A549 (cell line): ENCODE results near the gene PPM1H.

Experiments used
- BHLHE40 ChIP-seq: IDR thresholded peaks from 2 replicates; pipeline ENCODE4 v1.6.1; 2012; ENCODE audit warnings: low read depth, low read length, inconsistent platforms
- CBX2 ChIP-seq: fragments of 200-600 bp; sonication (generic); IDR thresholded peaks from 2 replicates; pipeline ENCODE4 v1.6.1; 2016; ENCODE audit warnings: low read depth, mild to moderate bottlenecking, borderline replicate concordance
- CHD4 ChIP-seq: fragments of 200-600 bp; sonication (generic); IDR thresholded peaks from 2 replicates; pipeline ENCODE4 v1.6.1; 2016; ENCODE audit warnings: antibody characterized with exemption, mild to moderate bottlenecking, borderline replicate concordance
- EP300 ChIP-seq, 2 experiments: fragments of >200 bp; sonication (Bioruptor Twin); formaldehyde crosslinking; IDR thresholded peaks; 2 replicates in 1 of 2; 3 replicates in 1 of 2; pipeline ENCODE4 v1.6.1; 2016 to 2017
- PHF8 ChIP-seq: fragments of 200-600 bp; sonication (generic); IDR thresholded peaks from 2 replicates; pipeline ENCODE4 v1.6.1; 2016; ENCODE audit warnings: low read depth, mild to moderate bottlenecking, antibody characterized with exemption, moderate library complexity, borderline replicate concordance
- POLR2A ChIP-seq: IDR thresholded peaks from 2 replicates; pipeline ENCODE4 v1.6.1; 2012; ENCODE audit warnings: mild to moderate bottlenecking, low read length
- RAD21 ChIP-seq, 2 experiments: fragments of >200 bp in 1 of 2; sonication (Bioruptor Twin) in 1 of 2; formaldehyde crosslinking in 1 of 2; IDR thresholded peaks in 1 of 2; conservative IDR thresholded peaks in 1 of 2; 2 replicates in 1 of 2; 3 replicates in 1 of 2; pipeline ENCODE4 v1.6.1; 2012 to 2018; ENCODE audit warnings: inconsistent platforms in 1 of 2
- RFX5 ChIP-seq: fragments of 450-650 bp; IDR thresholded peaks from 2 replicates; pipeline ENCODE4 v1.7.1; 2014; ENCODE audit warnings: antibody characterized with exemption, mild to moderate bottlenecking, moderate library complexity
- SREBF2 ChIP-seq: fragments of 450-650 bp; IDR thresholded peaks from 2 replicates; pipeline ENCODE4 v1.6.1; 2014; ENCODE audit warnings: mild to moderate bottlenecking, moderate library complexity
- TP53 ChIP-seq: fragments of 250-450 bp; sonication (Bioruptor Pico); IDR thresholded peaks from 2 replicates; pipeline ENCODE4 v1.5.0; 2021; ENCODE audit warnings: mild to moderate bottlenecking, moderate library complexity
- TF ChIP-seq, protein P1 (sequence below): fragments of >200 bp; sonication (Bioruptor Twin); formaldehyde crosslinking; IDR thresholded peaks from 3 replicates; pipeline ENCODE4 v1.5.1; 2016
- TF ChIP-seq, protein P2 (sequence below): fragments of 450-650 bp; IDR thresholded peaks from 2 replicates; pipeline ENCODE4 v1.6.1; 2014; ENCODE audit warnings: antibody characterized with exemption
- TF ChIP-seq, protein P3 (sequence below): IDR thresholded peaks from 2 replicates; pipeline ENCODE4 v1.6.1; 2012

DNA sequence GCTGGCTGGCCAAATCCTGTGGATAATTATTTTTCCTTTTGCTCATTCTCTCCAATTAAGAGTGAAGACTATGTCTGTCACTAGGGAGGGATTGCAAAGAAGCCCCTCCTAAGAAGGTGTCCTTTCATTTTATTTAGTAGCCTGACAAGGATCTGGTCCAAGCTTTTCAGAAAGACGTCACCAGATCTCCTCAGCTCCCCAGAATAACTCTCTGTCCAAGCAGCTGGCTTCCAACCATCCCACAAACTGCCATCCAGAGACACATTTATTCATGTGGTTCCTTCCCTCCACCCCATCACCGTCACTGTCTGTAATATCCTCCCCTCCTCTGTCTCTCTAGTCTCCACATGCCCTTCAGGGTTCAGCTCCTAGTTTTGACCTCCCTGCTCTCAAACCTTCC lies 69.9 kb downstream of the PPM1H start:
- TF ChIP-seq BHLHE40 (no peak), RFX5 (no peak), PHF8 (no peak), POLR2A (no peak), TP53 (CRISPR knock-in tag) (no peak), SREBF2 (no peak), RAD21 (conservative IDR thresholded peaks at IDR 0.05 in 1 of 2, IDR thresholded peaks at IDR 0.05 in 1 of 2) (no peak), CBX2 (no peak), EP300 (IDR thresholded peaks at IDR 0.05) (no peak), CHD4 (no peak)
- TF ChIP-seq, protein P1, sequence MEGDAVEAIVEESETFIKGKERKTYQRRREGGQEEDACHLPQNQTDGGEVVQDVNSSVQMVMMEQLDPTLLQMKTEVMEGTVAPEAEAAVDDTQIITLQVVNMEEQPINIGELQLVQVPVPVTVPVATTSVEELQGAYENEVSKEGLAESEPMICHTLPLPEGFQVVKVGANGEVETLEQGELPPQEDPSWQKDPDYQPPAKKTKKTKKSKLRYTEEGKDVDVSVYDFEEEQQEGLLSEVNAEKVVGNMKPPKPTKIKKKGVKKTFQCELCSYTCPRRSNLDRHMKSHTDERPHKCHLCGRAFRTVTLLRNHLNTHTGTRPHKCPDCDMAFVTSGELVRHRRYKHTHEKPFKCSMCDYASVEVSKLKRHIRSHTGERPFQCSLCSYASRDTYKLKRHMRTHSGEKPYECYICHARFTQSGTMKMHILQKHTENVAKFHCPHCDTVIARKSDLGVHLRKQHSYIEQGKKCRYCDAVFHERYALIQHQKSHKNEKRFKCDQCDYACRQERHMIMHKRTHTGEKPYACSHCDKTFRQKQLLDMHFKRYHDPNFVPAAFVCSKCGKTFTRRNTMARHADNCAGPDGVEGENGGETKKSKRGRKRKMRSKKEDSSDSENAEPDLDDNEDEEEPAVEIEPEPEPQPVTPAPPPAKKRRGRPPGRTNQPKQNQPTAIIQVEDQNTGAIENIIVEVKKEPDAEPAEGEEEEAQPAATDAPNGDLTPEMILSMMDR: no peak
- TF ChIP-seq, protein P2, sequence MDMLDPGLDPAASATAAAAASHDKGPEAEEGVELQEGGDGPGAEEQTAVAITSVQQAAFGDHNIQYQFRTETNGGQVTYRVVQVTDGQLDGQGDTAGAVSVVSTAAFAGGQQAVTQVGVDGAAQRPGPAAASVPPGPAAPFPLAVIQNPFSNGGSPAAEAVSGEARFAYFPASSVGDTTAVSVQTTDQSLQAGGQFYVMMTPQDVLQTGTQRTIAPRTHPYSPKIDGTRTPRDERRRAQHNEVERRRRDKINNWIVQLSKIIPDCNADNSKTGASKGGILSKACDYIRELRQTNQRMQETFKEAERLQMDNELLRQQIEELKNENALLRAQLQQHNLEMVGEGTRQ: no peak
- TF ChIP-seq, protein P3, sequence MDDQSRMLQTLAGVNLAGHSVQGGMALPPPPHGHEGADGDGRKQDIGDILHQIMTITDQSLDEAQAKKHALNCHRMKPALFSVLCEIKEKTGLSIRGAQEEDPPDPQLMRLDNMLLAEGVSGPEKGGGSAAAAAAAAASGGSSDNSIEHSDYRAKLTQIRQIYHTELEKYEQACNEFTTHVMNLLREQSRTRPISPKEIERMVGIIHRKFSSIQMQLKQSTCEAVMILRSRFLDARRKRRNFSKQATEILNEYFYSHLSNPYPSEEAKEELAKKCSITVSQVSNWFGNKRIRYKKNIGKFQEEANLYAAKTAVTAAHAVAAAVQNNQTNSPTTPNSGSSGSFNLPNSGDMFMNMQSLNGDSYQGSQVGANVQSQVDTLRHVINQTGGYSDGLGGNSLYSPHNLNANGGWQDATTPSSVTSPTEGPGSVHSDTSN: no peak
